HCT116 (cell line): ENCODE data around the gene IFRD2.

Source experiments
- EGR1 ChIP-seq: IDR thresholded peaks from 2 replicates; pipeline ENCODE4 v1.6.1; 2012; ENCODE audit warnings: low read depth
- ELF1 ChIP-seq: IDR thresholded peaks from 2 replicates; pipeline ENCODE4 v1.6.1; 2012; ENCODE audit warnings: low read depth, borderline replicate concordance
- EZH2 ChIP-seq: fragments of 200-600 bp; sonication (generic); IDR thresholded peaks from 2 replicates; pipeline ENCODE4 v1.6.1; 2017; ENCODE audit warnings: antibody characterized with exemption, mixed run types
- JUND ChIP-seq: IDR thresholded peaks from 2 replicates; pipeline ENCODE4 v1.6.1; 2012
- POLR2A ChIP-seq: IDR thresholded peaks from 2 replicates; pipeline ENCODE4 v1.7.0; 2011; ENCODE audit warnings: borderline replicate concordance; ENCODE audit not compliant: insufficient read depth, insufficient read length; ENCODE audit errors: extremely low read depth
- TCF7L2 ChIP-seq: IDR thresholded peaks from 2 replicates; pipeline ENCODE4 v1.7.0; 2011; ENCODE audit warnings: borderline replicate concordance, inconsistent platforms; ENCODE audit not compliant: insufficient read depth, insufficient read length; ENCODE audit errors: extremely low read depth
- YY1 ChIP-seq: IDR thresholded peaks from 2 replicates; pipeline ENCODE4 v1.6.1; 2011; ENCODE audit warnings: low read length, low read depth, moderate library complexity, mild to moderate bottlenecking; ENCODE audit not compliant: insufficient replicate concordance; ENCODE audit errors: extremely low read depth
- ZNF274 ChIP-seq: fragments of 200-500 bp; sonication (Bioruptor generic); IDR thresholded peaks from 2 replicates; pipeline ENCODE4 v1.6.1; 2014; ENCODE audit warnings: mild to moderate bottlenecking, low read depth, low read length, inconsistent platforms
- TF ChIP-seq, protein P1 (sequence below), 3 experiments: fragments of 200-600 bp in 1 of 3; sonication (generic) in 1 of 3; IDR thresholded peaks in 2 of 3; conservative IDR thresholded peaks in 1 of 3; 2 replicates each; pipeline ENCODE4 v1.5.1; 2012 to 2017; ENCODE audit warnings: low read depth in 2 of 3, low read length in 2 of 3, antibody characterized with exemption in 1 of 3, borderline replicate concordance in 1 of 3, control low read depth in 1 of 3, mild to moderate bottlenecking in 1 of 3, mixed read lengths in 1 of 3, mixed run types in 1 of 3, moderate library complexity in 1 of 3; ENCODE audit not compliant: insufficient read depth in 1 of 3

DNA sequence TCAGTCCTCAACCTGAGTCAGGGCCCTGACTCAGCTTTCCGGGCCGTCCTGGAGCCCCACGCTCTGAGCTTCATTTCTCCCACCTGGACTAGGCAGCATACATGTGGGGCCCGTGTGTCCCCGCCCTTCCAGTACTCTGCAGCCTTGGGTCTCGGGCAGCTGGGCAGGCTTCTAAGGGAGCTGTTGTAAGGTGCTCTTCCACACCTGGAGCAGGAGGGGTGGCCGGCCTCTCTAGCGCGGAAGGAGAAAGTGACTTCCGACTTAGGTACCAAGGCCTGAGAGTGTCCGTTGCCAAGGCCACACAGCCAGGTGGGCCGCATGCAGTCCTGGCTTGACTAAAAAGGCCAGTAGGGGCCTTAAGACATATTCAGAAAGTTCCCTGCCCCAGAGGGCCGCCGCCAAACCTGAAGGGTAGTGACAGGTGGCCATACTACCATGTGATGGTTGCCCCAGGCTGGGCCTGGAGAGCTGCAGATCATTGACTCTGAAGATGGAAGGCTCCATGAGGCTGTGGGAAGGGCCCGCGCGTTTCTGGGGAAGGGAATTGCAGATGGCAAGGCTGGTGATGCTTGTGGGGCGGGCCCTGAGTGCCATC, 32.7 kb downstream of the IFRD2 start:
- TF ChIP-seq, protein P1, sequence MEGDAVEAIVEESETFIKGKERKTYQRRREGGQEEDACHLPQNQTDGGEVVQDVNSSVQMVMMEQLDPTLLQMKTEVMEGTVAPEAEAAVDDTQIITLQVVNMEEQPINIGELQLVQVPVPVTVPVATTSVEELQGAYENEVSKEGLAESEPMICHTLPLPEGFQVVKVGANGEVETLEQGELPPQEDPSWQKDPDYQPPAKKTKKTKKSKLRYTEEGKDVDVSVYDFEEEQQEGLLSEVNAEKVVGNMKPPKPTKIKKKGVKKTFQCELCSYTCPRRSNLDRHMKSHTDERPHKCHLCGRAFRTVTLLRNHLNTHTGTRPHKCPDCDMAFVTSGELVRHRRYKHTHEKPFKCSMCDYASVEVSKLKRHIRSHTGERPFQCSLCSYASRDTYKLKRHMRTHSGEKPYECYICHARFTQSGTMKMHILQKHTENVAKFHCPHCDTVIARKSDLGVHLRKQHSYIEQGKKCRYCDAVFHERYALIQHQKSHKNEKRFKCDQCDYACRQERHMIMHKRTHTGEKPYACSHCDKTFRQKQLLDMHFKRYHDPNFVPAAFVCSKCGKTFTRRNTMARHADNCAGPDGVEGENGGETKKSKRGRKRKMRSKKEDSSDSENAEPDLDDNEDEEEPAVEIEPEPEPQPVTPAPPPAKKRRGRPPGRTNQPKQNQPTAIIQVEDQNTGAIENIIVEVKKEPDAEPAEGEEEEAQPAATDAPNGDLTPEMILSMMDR (IDR thresholded peaks at IDR 0.05 in 2 of 3, conservative IDR thresholded peaks at IDR 0.05 in 1 of 3; ENCODE audit: borderline replicate concordance in 1 of 3, insufficient read depth in 1 of 3, low read depth in 2 of 3, low read length in 2 of 3), result no peak
- TF ChIP-seq POLR2A, result no peak
- no peak for TF ChIP-seq EGR1
- TF ChIP-seq EZH2, result no peak
- no peak for TF ChIP-seq ZNF274
- no peak for TF ChIP-seq YY1
- TF ChIP-seq ELF1, result no peak
- TF ChIP-seq TCF7L2, result no peak
- no peak for TF ChIP-seq JUND
